Measurements from ENCODE around the gene ACSS2.

GRCh38 chr20:34953960-34954359 lies 77.5 kb downstream of the ACSS2 start:
- TF ChIP-seq CTCF (IDR thresholded peaks at IDR 0.05) (no peak), POLR2A (IDR thresholded peaks at IDR 0.05) (no peak)
